ENCODE data around the gene NQO1. TPM values are rescaled to one million over a fixed set of nuclear protein-coding genes. Genes with fewer than 3 reads are reported as not detected.

The NQO1 gene
- total RNA-seq, 1 experiment from 2014 or later = 251 TPM

GRCh38 chr16:69688589-69688988, 37.8 kb downstream of the NQO1 start:
- H3K4me2 ChIP-seq (ENCODE audit: low read length) = no peak overlapping the region
- CTCF ChIA-PET = no interaction called here
- POLR2A ChIA-PET (ENCODE audit: unreplicated experiment) = no interaction called here
- no peaks in the 10 kb centered on the region for H3K9me2 ChIP-seq (replicated peaks; ENCODE audit: low read length)
- no peaks in the 10 kb centered on the region for H3K4me1 ChIP-seq (ENCODE audit: insufficient read depth, low read length)
- DNase-seq (no peak), ATAC-seq (no peak)
- H2AFZ ChIP-seq (ENCODE audit: low read length) = no peak overlapping the region
- BruUV-seq (replicated peaks) = no TSS peak
- H3K27me3 ChIP-seq (ENCODE audit: low read length) = no peaks in the 10 kb centered on the region
- no peaks in the 10 kb centered on the region for H3K79me2 ChIP-seq (ENCODE audit: low read length)
- no peaks in the 10 kb centered on the region for H3K9me3 ChIP-seq (ENCODE audit: low read length)
- H3K9ac ChIP-seq (ENCODE audit: low read length) = no peak overlapping the region
- no peaks in the 10 kb centered on the region for H4K20me1 ChIP-seq (ENCODE audit: low read length)
- intact Hi-C loops (cut with micrococcal nuclease) = no loop called here
- no peak overlapping the region for H3K4me3 ChIP-seq (ENCODE audit: low read length)
- H3F3A ChIP-seq (ENCODE audit: low read length, unreplicated experiment) = no peaks in the 10 kb centered on the region
- TF ChIP-seq, protein P1, sequence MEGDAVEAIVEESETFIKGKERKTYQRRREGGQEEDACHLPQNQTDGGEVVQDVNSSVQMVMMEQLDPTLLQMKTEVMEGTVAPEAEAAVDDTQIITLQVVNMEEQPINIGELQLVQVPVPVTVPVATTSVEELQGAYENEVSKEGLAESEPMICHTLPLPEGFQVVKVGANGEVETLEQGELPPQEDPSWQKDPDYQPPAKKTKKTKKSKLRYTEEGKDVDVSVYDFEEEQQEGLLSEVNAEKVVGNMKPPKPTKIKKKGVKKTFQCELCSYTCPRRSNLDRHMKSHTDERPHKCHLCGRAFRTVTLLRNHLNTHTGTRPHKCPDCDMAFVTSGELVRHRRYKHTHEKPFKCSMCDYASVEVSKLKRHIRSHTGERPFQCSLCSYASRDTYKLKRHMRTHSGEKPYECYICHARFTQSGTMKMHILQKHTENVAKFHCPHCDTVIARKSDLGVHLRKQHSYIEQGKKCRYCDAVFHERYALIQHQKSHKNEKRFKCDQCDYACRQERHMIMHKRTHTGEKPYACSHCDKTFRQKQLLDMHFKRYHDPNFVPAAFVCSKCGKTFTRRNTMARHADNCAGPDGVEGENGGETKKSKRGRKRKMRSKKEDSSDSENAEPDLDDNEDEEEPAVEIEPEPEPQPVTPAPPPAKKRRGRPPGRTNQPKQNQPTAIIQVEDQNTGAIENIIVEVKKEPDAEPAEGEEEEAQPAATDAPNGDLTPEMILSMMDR (conservative IDR thresholded peaks at IDR 0.05; ENCODE audit: low read depth, low read length) = no peak
- TF ChIP-seq EZH2phosphoT487 (IDR thresholded peaks at IDR 0.05; ENCODE audit: borderline replicate concordance, low read length) = no peak
- TF ChIP-seq EZH2 (IDR thresholded peaks at IDR 0.05; ENCODE audit: low read length, unreplicated experiment) = no peak
- peaks cover 30% of the 10 kb centered on the region for H3K36me3 ChIP-seq (ENCODE audit: low read depth, low read length)
- H3K27ac ChIP-seq (ENCODE audit: low read length) = no peak overlapping the region

DNA sequence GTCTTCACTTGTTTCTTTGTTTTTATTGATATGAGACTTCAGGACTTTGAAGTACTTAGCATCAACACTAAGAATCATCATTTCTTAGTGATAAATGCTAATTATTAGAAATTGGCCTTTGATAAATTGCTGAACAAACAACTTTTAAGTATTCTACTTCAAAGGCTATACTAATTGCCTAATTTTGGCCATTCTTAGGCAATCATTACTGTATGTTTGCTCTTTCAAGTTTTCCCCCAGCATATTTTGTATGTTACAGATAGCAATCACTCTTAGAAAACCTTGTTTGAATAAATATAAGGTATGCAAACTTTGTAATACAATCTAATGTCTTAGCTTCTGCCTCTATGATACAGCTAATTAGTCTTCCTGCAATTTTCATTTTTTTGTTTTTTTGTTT, 46.0 kb downstream of the NQO1 start:
- H3K4me3 ChIP-seq (ENCODE audit: low read length) = no peak overlapping the region
- no peak overlapping the region for H2AFZ ChIP-seq (ENCODE audit: low read length)
- no peaks in the 10 kb centered on the region for H4K20me1 ChIP-seq (ENCODE audit: low read length)
- intact Hi-C loops (cut with micrococcal nuclease) = no loop called here
- ATAC-seq = no peak
- H3K27me3 ChIP-seq (ENCODE audit: low read length) = no peaks in the 10 kb centered on the region
- peaks cover 4% of the 10 kb centered on the region; the same call in 1 of the 2 replicates for H3K36me3 ChIP-seq (ENCODE audit: low read depth, low read length)
- no peak overlapping the region for H3K27ac ChIP-seq (ENCODE audit: low read length)
- DNase-seq = no peak
- no peak overlapping the region for H3K4me2 ChIP-seq (ENCODE audit: low read length)
- H3K9ac ChIP-seq (ENCODE audit: low read length) = no peak overlapping the region
- POLR2A ChIA-PET (ENCODE audit: unreplicated experiment) = no interaction called here
- H3K79me2 ChIP-seq (ENCODE audit: low read length) = no peaks in the 10 kb centered on the region
- no peaks in the 10 kb centered on the region for H3K9me2 ChIP-seq (replicated peaks; ENCODE audit: low read length)
- no TSS peak for BruUV-seq (replicated peaks)
- CTCF ChIA-PET = no interaction called here
- H3K4me1 ChIP-seq (ENCODE audit: insufficient read depth, low read length) = no peaks in the 10 kb centered on the region
- TF ChIP-seq, protein P1 (conservative IDR thresholded peaks at IDR 0.05; ENCODE audit: low read depth, low read length) = no peak
- TF ChIP-seq EZH2 (IDR thresholded peaks at IDR 0.05; ENCODE audit: low read length, unreplicated experiment) (no peak), EZH2phosphoT487 (IDR thresholded peaks at IDR 0.05; ENCODE audit: borderline replicate concordance, low read length) (no peak)
- H3F3A ChIP-seq (ENCODE audit: low read length, unreplicated experiment) = no peaks in the 10 kb centered on the region
- no peaks in the 10 kb centered on the region for H3K9me3 ChIP-seq (ENCODE audit: low read length)

GRCh38 chr16:69672998-69673713, 53.2 kb downstream of the NQO1 start:
- Histone ChIP-seq H3K9me2 (replicated peaks; ENCODE audit: low read length) (no peaks in the 10 kb centered on the region), H3K27me3 (ENCODE audit: low read length) (no peaks in the 10 kb centered on the region), H3F3A (ENCODE audit: low read length, unreplicated experiment) (no peaks in the 10 kb centered on the region), H3K4me3 (ENCODE audit: low read length) (no peak overlapping the region), H3K79me2 (ENCODE audit: low read length) (no peaks in the 10 kb centered on the region), H3K4me1 (ENCODE audit: insufficient read depth, low read length) (no peaks in the 10 kb centered on the region), H3K36me3 (ENCODE audit: low read depth, low read length) (no peaks in the 10 kb centered on the region; the same call in 1 of the 2 replicates), H3K27ac (ENCODE audit: low read length) (no peak overlapping the region), H4K20me1 (ENCODE audit: low read length) (no peaks in the 10 kb centered on the region), H3K9me3 (ENCODE audit: low read length) (no peaks in the 10 kb centered on the region), H3K4me2 (ENCODE audit: low read length) (no peak overlapping the region), H3K9ac (ENCODE audit: low read length) (no peak overlapping the region), H2AFZ (ENCODE audit: low read length) (no peak overlapping the region)
- ChIA-PET POLR2A (ENCODE audit: unreplicated experiment) (no interaction called here), CTCF (no interaction called here)
- DNase-seq (no peak), ATAC-seq (no peak)
- intact Hi-C loops (cut with micrococcal nuclease) = no loop called here
- TF ChIP-seq, protein P1 (conservative IDR thresholded peaks at IDR 0.05; ENCODE audit: low read depth, low read length) = no peak
- TF ChIP-seq EZH2phosphoT487 (IDR thresholded peaks at IDR 0.05; ENCODE audit: borderline replicate concordance, low read length) = no peak
- no TSS peak for BruUV-seq (replicated peaks)
